IMR-90 (cell line): ENCODE data around the gene RCOR3. TPM values are rescaled to one million over a fixed set of nuclear protein-coding genes. Genes with fewer than 3 reads are reported as not detected.
A peak's percentile ranks its signal among the peaks of the same experiment; 100 is the strongest.

Experiments used
- ATAC-seq: fragments of 200-7000 bp; cut with Tn5 transposase; 2 replicates; pipeline ENCODE4 v1.9.1; 2020; ENCODE audit warnings: low read depth, mild to moderate bottlenecking, moderate library complexity
- BruUV-seq: library from RNA; stranded (reverse); fragments of 400-500 nt; replicated peaks from 2 replicates; lab custom pipeline; 2021; lab: Mats Ljungman, UMichigan
- CTCF ChIA-PET: fragments of 300-600 bp; formaldehyde crosslinking; extraction: SDS; loops from one replicate; lab custom pipeline; 2021; ENCODE audit warnings: antibody characterized with exemption; lab: Yijun Ruan, JAX
- POLR2A ChIA-PET: fragments of 300-600 bp; sonication (Branson Sonifier 250); formaldehyde crosslinking; loops from one replicate; lab custom pipeline; 2022; ENCODE audit warnings: antibody characterized with exemption; ENCODE audit not compliant: unreplicated experiment; lab: Charles Lee
- DNase-seq: peaks from one replicate; pipeline ENCODE4 v3.0.0; 2013
- H2AFZ ChIP-seq: replicated peaks from 2 replicates; pipeline ENCODE3; 2013; ENCODE audit warnings: low read length, mild to moderate bottlenecking; ENCODE audit not compliant: poor library complexity
- H2AK5ac ChIP-seq: 2 replicates; pipeline ENCODE4 v1.6.1; 2013; ENCODE audit warnings: low read depth, low read length, inconsistent platforms
- H2AK9ac ChIP-seq: replicated peaks from 2 replicates; pipeline ENCODE3; 2013; ENCODE audit warnings: mild to moderate bottlenecking, low read depth, low read length, moderate library complexity; ENCODE audit not compliant: poor library complexity
- H2BK120ac ChIP-seq: 2 replicates; pipeline ENCODE4 v1.6.1; 2013; ENCODE audit warnings: low read depth, low read length, inconsistent platforms
- H2BK15ac ChIP-seq: 3 replicates; pipeline ENCODE4 v1.6.1; 2013; ENCODE audit warnings: low read depth, low read length, inconsistent platforms
- H2BK20ac ChIP-seq: 2 replicates; pipeline ENCODE4 v1.6.1; 2013; ENCODE audit warnings: low read depth, mild to moderate bottlenecking, inconsistent platforms, low read length, moderate library complexity
- H2BK5ac ChIP-seq: 2 replicates; pipeline ENCODE4 v1.6.1; 2013; ENCODE audit warnings: mild to moderate bottlenecking, low read depth, low read length, inconsistent platforms; ENCODE audit not compliant: poor library complexity, severe bottlenecking
- H3K14ac ChIP-seq: replicated peaks from 2 replicates; pipeline ENCODE4 v1.6.1; 2013; ENCODE audit warnings: low read depth, low read length, inconsistent platforms
- H3K18ac ChIP-seq: 2 replicates; pipeline ENCODE4 v1.6.1; 2013; ENCODE audit warnings: low read depth, low read length, control low read depth
- H3K23ac ChIP-seq: 2 replicates; pipeline ENCODE4 v1.6.1; 2013; ENCODE audit warnings: low read depth, low read length, inconsistent platforms
- H3K27ac ChIP-seq: 2 replicates; pipeline ENCODE4 v1.5.1; 2013; ENCODE audit warnings: mild to moderate bottlenecking, control low read depth, low read length; ENCODE audit not compliant: insufficient read depth
- H3K27me3 ChIP-seq: 2 replicates; pipeline ENCODE4 v1.6.1; 2013; ENCODE audit warnings: low read length; ENCODE audit not compliant: control insufficient read depth, insufficient read depth
- H3K36me3 ChIP-seq: 2 replicates; pipeline ENCODE4 v1.6.1; 2013; ENCODE audit warnings: low read length, mixed read lengths; ENCODE audit not compliant: control insufficient read depth, insufficient read depth
- H3K4ac ChIP-seq: 2 replicates; pipeline ENCODE4 v1.6.1; 2013; ENCODE audit warnings: low read depth, low read length, inconsistent platforms
- H3K4me1 ChIP-seq: 2 replicates; pipeline ENCODE4 v1.6.1; 2013; ENCODE audit warnings: low read length, mixed read lengths; ENCODE audit not compliant: control insufficient read depth, insufficient read depth
- H3K4me2 ChIP-seq: 2 replicates; pipeline ENCODE4 v1.6.1; 2013; ENCODE audit warnings: low read depth, mild to moderate bottlenecking, control low read depth, low read length, moderate library complexity
- H3K4me3 ChIP-seq: 2 replicates; pipeline ENCODE4 v1.5.1; 2013; ENCODE audit warnings: low read depth, mild to moderate bottlenecking, control low read depth, low read length, moderate library complexity; ENCODE audit not compliant: insufficient read depth
- H3K56ac ChIP-seq: 2 replicates; pipeline ENCODE4 v1.6.1; 2013; ENCODE audit warnings: low read length, inconsistent platforms; ENCODE audit not compliant: insufficient read depth; ENCODE audit errors: extremely low read depth
- H3K79me1 ChIP-seq, 2 experiments: 2 replicates each; pipeline ENCODE4 v1.6.1; 2013; ENCODE audit warnings: low read length in 2 of 2, inconsistent platforms in 1 of 2, low read depth in 1 of 2
- H3K9ac ChIP-seq: 2 replicates; pipeline ENCODE4 v1.6.1; 2013; ENCODE audit warnings: low read depth, low read length, control low read depth
- H3K9me1 ChIP-seq: 2 replicates; pipeline ENCODE4 v1.6.1; 2013; ENCODE audit warnings: low read length, inconsistent platforms; ENCODE audit not compliant: insufficient read depth
- H3K9me3 ChIP-seq: 2 replicates; pipeline ENCODE4 v1.6.1; 2013; ENCODE audit warnings: low read length; ENCODE audit not compliant: control insufficient read depth, insufficient read depth
- H4K20me1 ChIP-seq: 2 replicates; pipeline ENCODE4 v1.6.1; 2013; ENCODE audit warnings: low read length, inconsistent platforms; ENCODE audit not compliant: insufficient read depth
- H4K5ac ChIP-seq: 2 replicates; pipeline ENCODE4 v1.6.1; 2013; ENCODE audit warnings: mild to moderate bottlenecking, low read depth, low read length, control low read depth
- H4K8ac ChIP-seq, 2 experiments: 2 replicates each; pipeline ENCODE4 v1.6.1; 2013; ENCODE audit warnings: low read depth in 2 of 2, low read length in 2 of 2, control low read depth in 1 of 2, inconsistent platforms in 1 of 2
- H4K91ac ChIP-seq: 2 replicates; pipeline ENCODE4 v1.6.1; 2013; ENCODE audit warnings: low read depth, low read length, inconsistent platforms; ENCODE audit not compliant: insufficient read depth
- BHLHE40 ChIP-seq: fragments of 150-350 bp; IDR thresholded peaks from 2 replicates; pipeline ENCODE4 v1.6.1; 2016; ENCODE audit warnings: mild to moderate bottlenecking, low read depth, low read length
- CEBPB ChIP-seq: IDR thresholded peaks from 2 replicates; pipeline ENCODE4 v1.6.1; 2012; ENCODE audit warnings: low read depth, low read length, improper control_type of control experiment
- CHD1 ChIP-seq: IDR thresholded peaks from 2 replicates; pipeline ENCODE4 v1.6.1; 2012; ENCODE audit warnings: low read depth, low read length, improper control_type of control experiment
- CTCF ChIP-seq: conservative IDR thresholded peaks from 2 replicates; pipeline ENCODE4 v1.5.1; 2012; ENCODE audit warnings: mild to moderate bottlenecking, low read depth, low read length, improper control_type of control experiment
- FOS ChIP-seq: fragments of 150-350 bp; IDR thresholded peaks from 2 replicates; pipeline ENCODE4 v1.6.1; 2016; ENCODE audit warnings: low read depth, low read length
- MAFK ChIP-seq: IDR thresholded peaks from 2 replicates; pipeline ENCODE4 v1.6.1; 2012; ENCODE audit warnings: low read depth, low read length, improper control_type of control experiment
- MAZ ChIP-seq: IDR thresholded peaks from 2 replicates; pipeline ENCODE4 v1.6.1; 2012; ENCODE audit warnings: low read depth, mild to moderate bottlenecking, low read length, improper control_type of control experiment, moderate library complexity, borderline replicate concordance
- MXI1 ChIP-seq: IDR thresholded peaks from 2 replicates; pipeline ENCODE4 v1.6.1; 2012; ENCODE audit warnings: low read depth, mild to moderate bottlenecking, low read length, moderate library complexity, borderline replicate concordance
- NFE2L2 ChIP-seq: fragments of 150-350 bp; IDR thresholded peaks from 2 replicates; pipeline ENCODE4 v1.6.1; 2016; ENCODE audit warnings: low read depth, mild to moderate bottlenecking, low read length
- POLR2A ChIP-seq: IDR thresholded peaks from 2 replicates; pipeline ENCODE4 v1.6.1; 2012; ENCODE audit warnings: mild to moderate bottlenecking, low read depth, low read length
- RAD21 ChIP-seq: IDR thresholded peaks from 2 replicates; pipeline ENCODE4 v1.6.1; 2012; ENCODE audit warnings: low read length, improper control_type of control experiment
- RCOR1 ChIP-seq: IDR thresholded peaks from 2 replicates; pipeline ENCODE4 v1.6.1; 2012; ENCODE audit warnings: mild to moderate bottlenecking, low read length, improper control_type of control experiment; ENCODE audit not compliant: insufficient replicate concordance
- RFX5 ChIP-seq: IDR thresholded peaks from 2 replicates; pipeline ENCODE4 v1.8.0; 2012; ENCODE audit warnings: low read depth, mild to moderate bottlenecking, low read length, moderate library complexity
- SMC3 ChIP-seq: fragments of 150-350 bp; IDR thresholded peaks from 2 replicates; pipeline ENCODE4 v1.6.1; 2016; ENCODE audit warnings: low read depth, mild to moderate bottlenecking, antibody characterized with exemption, low read length, moderate library complexity
- USF2 ChIP-seq: fragments of 150-350 bp; IDR thresholded peaks from 2 replicates; pipeline ENCODE4 v1.6.1; 2017; ENCODE audit warnings: mild to moderate bottlenecking, antibody characterized with exemption, low read length, low read depth
- WGBS, 2 experiments: methylation state at CpG; one replicate each; pipeline versions ENCODE4 v1.1.5 to v1.1.7; 2013; ENCODE audit warnings: missing lambda C conversion rate in 2 of 2; ENCODE audit not compliant: insufficient read length in 1 of 2; ENCODE audit errors: extremely low coverage in 2 of 2; 5-methylcytosine and 5-hydroxymethylcytosine counted together
- dilution Hi-C: fragments of 300-500 bp; cut with HindIII; formaldehyde crosslinking; loops from one replicate; pipeline ENCODE4 v1.14.3; 2018; ENCODE audit warnings: low sequenced_read_pairs; ENCODE audit not compliant: unreplicated experiment
- in situ Hi-C: fragments of 300-500 bp; cut with MboI; formaldehyde crosslinking; loops from 3 replicates; pipeline ENCODE4 v1.14.3; 2019; ENCODE audit warnings: low sequenced_read_pairs, inconsistent platforms, mixed read lengths
- intact Hi-C: fragments of 100-400 bp; cut with micrococcal nuclease; formaldehyde crosslinking; loops from 2 replicates; pipeline ENCODE4 v1.10.0; 2022
- polyA plus RNA-seq, 3 experiments: library from polyadenylated mRNA; depleted of rRNA; stranded (reverse); fragments of >200 nt; gene quantifications; 2 replicates each; pipeline ENCODE4 v1.2.3, GENCODE V29; 2012; ENCODE audit warnings: low replicate concordance in 1 of 3
- total RNA-seq: library from RNA; depleted of rRNA; stranded (reverse); fragments of >200 nt; gene quantifications from 2 replicates; pipeline ENCODE4 v1.2.3, GENCODE V29; 2012

RCOR3 gene
- total and polyA plus RNA-seq, 2 of the 4 experiments (the other 2 are of a cell fraction) = 8.1 to 16.4 TPM

GRCh38 chr1:211258310-211258755 lies 833 bp upstream of the RCOR3 start:
- Histone ChIP-seq H3K4ac (peak overlapping the region; percentile 94), H2AFZ (peak overlapping the region; percentile 98), H2BK5ac (peak overlapping the region; percentile 94), H2BK120ac (peak overlapping the region; percentile 80), H3K14ac (peak overlapping the region; percentile 100), H3K9ac (peak overlapping the region; percentile 97), H3K9me1 (no peaks in the 10 kb centered on the region), H2AK5ac (peak overlapping the region; percentile 23; the same call in 1 of the 2 replicates), H4K20me1 (no peaks in the 10 kb centered on the region), H3K27ac (peak overlapping the region; percentile 98), H3K23ac (peak overlapping the region; percentile 98), H3K4me1 (peaks cover 2% of the 10 kb centered on the region; the same call in 1 of the 2 replicates), H2AK9ac (peak overlapping the region; percentile 99), H2BK20ac (peak overlapping the region; percentile 44; the same call in 1 of the 2 replicates), H3K56ac (peak overlapping the region; percentile 98), H3K18ac (peak overlapping the region; percentile 93), H2BK15ac (no peak overlapping the region), H3K9me3 (no peaks in the 10 kb centered on the region), H4K8ac (peak overlapping the region; percentile 88 to 96), H3K27me3 (no peaks in the 10 kb centered on the region), H4K91ac (peak overlapping the region; percentile 88), H4K5ac (peak overlapping the region; percentile 92), H3K79me1 (peaks cover 4 to 8% of the 10 kb centered on the region in 2 experiments), H3K4me3 (peak overlapping the region; percentile 58), H3K36me3 (no peaks in the 10 kb centered on the region), H3K4me2 (peak overlapping the region; percentile 99)
- no TSS peak for BruUV-seq
- CTCF ChIA-PET = interaction anchor here (0.6 to 1.8 kb wide), 3 partner anchors 41 to 123 kb away, joined by 3 to 4 read pairs (median 4); no protein-coding TSS in a partner anchor
- in situ Hi-C loops = no loop called here
- intact Hi-C loops = loop anchor here (1.0 to 5.0 kb wide), 4 partner anchors 123 to 820 kb away; no protein-coding TSS in a partner anchor
- peak; percentile 60 for DNase-seq
- peak; percentile 15 for ATAC-seq
- dilution Hi-C loops = no loop called here
- WGBS, 2 experiments = 2% methylated on average over 9 of the region's 17 CpGs; no CpG with 5 or more reads in 1 of the 2 experiments
- POLR2A ChIA-PET = interaction anchor here (0.5 to 1.0 kb wide), 4 partner anchors 8 to 818 kb away, joined by 3 to 4 read pairs (median 4); no protein-coding TSS in a partner anchor
- TF ChIP-seq RFX5 = no peak
- TF ChIP-seq RAD21 = no peak
- no peak for TF ChIP-seq USF2
- TF ChIP-seq MAZ = no peak
- no peak for TF ChIP-seq RCOR1
- no peak for TF ChIP-seq POLR2A
- TF ChIP-seq CEBPB = no peak
- no peak for TF ChIP-seq CHD1
- no peak for TF ChIP-seq FOS
- TF ChIP-seq MAFK = no peak
- no peak for TF ChIP-seq SMC3
- no peak for TF ChIP-seq BHLHE40
- no peak for TF ChIP-seq CTCF
- TF ChIP-seq MXI1 = no peak
- no peak for TF ChIP-seq NFE2L2
